ENCODE data around the gene INTS1. TPM values are rescaled to one million over a fixed set of nuclear protein-coding genes. Genes with fewer than 3 reads are reported as not detected.
A peak's percentile ranks its signal among the peaks of the same experiment; 100 is the strongest.

The INTS1 gene
- total and polyA plus RNA-seq, 7 donors: 16.2 to 78.3 (median 22.9) TPM

- DNase-seq: peak; percentile 66
- no peaks in the 10 kb centered on the region for H3K9me3 ChIP-seq
- intact Hi-C loops (cut with DNase I): loop anchor here (10.0 kb wide), 1 partner anchor 1020 kb away; the partner anchor contains the start of gene PDGFA
- peak overlapping the region; percentile 95 to 100 (median 98) for H3K27ac ChIP-seq
- peaks cover 0 to 8% (median 1%) of the 10 kb centered on the region in 4 donors for H3K36me3 ChIP-seq
- WGBS, 2 donors: 87 to 90% methylated on average over 30 of the region's 30 CpGs
- H3K4me1 ChIP-seq: peaks cover 0 to 83% (median 66%) of the 10 kb centered on the region in 4 donors
- peak overlapping the region in 1 of 4 donors; percentile 70 for H3K4me3 ChIP-seq
- TF ChIP-seq POLR2A (IDR thresholded peaks at IDR 0.05) (no peak), POLR2AphosphoS5 (IDR thresholded peaks at IDR 0.05) (no peak), CTCF (IDR thresholded peaks at IDR 0.05) (no peak)
- no peaks in the 10 kb centered on the region for H3K27me3 ChIP-seq
Observed at GRCh38 chr7:1534330-1535099, 30.3 kb upstream of the INTS1 start.

GRCh38 chr7:1533547-1534329 is 29.5 kb upstream of the INTS1 start:
- H3K4me1 ChIP-seq: peaks cover 0 to 75% (median 61%) of the 10 kb centered on the region in 4 donors
- intact Hi-C loops (cut with DNase I): loop anchor here (10.0 kb wide), 1 partner anchor 1019 kb away; the partner anchor contains the start of gene PDGFA
- H3K27me3 ChIP-seq: no peaks in the 10 kb centered on the region
- H3K9me3 ChIP-seq: no peaks in the 10 kb centered on the region
- 65 to 67% methylated on average over 24 of the region's 24 CpGs for WGBS, 2 donors
- peak; percentile 80 for DNase-seq
- peaks cover 0 to under 1% (median 0%) of the 10 kb centered on the region in 4 donors for H3K36me3 ChIP-seq
- H3K4me3 ChIP-seq: peak overlapping the region in 3 of 4 donors; percentile 70 to 80 (median 78)
- peak overlapping the region; percentile 95 to 100 (median 98) for H3K27ac ChIP-seq
- no peak for TF ChIP-seq POLR2A (IDR thresholded peaks at IDR 0.05)
- no peak for TF ChIP-seq EP300 (IDR thresholded peaks at IDR 0.05)
- TF ChIP-seq POLR2AphosphoS5 (IDR thresholded peaks at IDR 0.05): peak in 1 of 4 donors; percentile 21
- TF ChIP-seq CTCF (IDR thresholded peaks at IDR 0.05): no peak

- WGBS, 2 donors: 7 to 16% methylated on average over 9 of the region's 9 CpGs
Observed at GRCh38 chr7:1533255-1533546, 29.0 kb upstream of the INTS1 start.

GRCh38 chr7:1532456-1533254 is 28.5 kb upstream of the INTS1 start:
- no peaks in the 10 kb centered on the region for H3K36me3 ChIP-seq
- peaks cover 0 to 64% (median 50%) of the 10 kb centered on the region in 4 donors for H3K4me1 ChIP-seq
- no peaks in the 10 kb centered on the region for H3K9me3 ChIP-seq
- WGBS, 2 donors: 0 to 2% methylated on average over 36 of the region's 36 CpGs
- H3K27ac ChIP-seq: peak overlapping the region; percentile 95 to 100 (median 98)
- DNase-seq: peak; percentile 93
- TF ChIP-seq EP300 (IDR thresholded peaks at IDR 0.05): no peak
- no peak for TF ChIP-seq CTCF (IDR thresholded peaks at IDR 0.05)
- peak; percentile 34 to 83 (median 72) for TF ChIP-seq POLR2AphosphoS5 (IDR thresholded peaks at IDR 0.05)
- peak; percentile 29 to 32 for TF ChIP-seq POLR2A (IDR thresholded peaks at IDR 0.05)
- H3K4me3 ChIP-seq: peak overlapping the region; percentile 56 to 80 (median 74)
- intact Hi-C loops (cut with DNase I): loop anchor here (10.0 kb wide), 1 partner anchor 1018 kb away; the partner anchor contains the start of gene PDGFA
- no peaks in the 10 kb centered on the region for H3K27me3 ChIP-seq

More at GRCh38 chr7:1533255-1533546, 29.0 kb upstream of the INTS1 start:
- H3K27ac ChIP-seq: peak overlapping the region; percentile 95 to 100 (median 98)
- DNase-seq: no peak
- H3K27me3 ChIP-seq: no peaks in the 10 kb centered on the region
- intact Hi-C loops (cut with DNase I): loop anchor here (10.0 kb wide), 1 partner anchor 1018 kb away; the partner anchor contains the start of gene PDGFA
- peaks cover 0 to 70% (median 56%) of the 10 kb centered on the region in 4 donors for H3K4me1 ChIP-seq
- TF ChIP-seq POLR2AphosphoS5 (IDR thresholded peaks at IDR 0.05): no peak
- H3K4me3 ChIP-seq: peak overlapping the region; percentile 56 to 80 (median 74)
- no peaks in the 10 kb centered on the region for H3K36me3 ChIP-seq
- no peaks in the 10 kb centered on the region for H3K9me3 ChIP-seq

Data from sigmoid colon (tissue), 7 donors.